PC-3 (cell line): ENCODE data around the gene COL4A6.

Source experiments
- EZH2 ChIP-seq: fragments of 300-600 bp; sonication (generic); IDR thresholded peaks from one replicate; pipeline ENCODE4 v1.6.1; 2017; ENCODE audit warnings: antibody characterized with exemption, mild to moderate bottlenecking, low read length; ENCODE audit not compliant: unreplicated experiment
- EZH2phosphoT487 ChIP-seq: fragments of 300-600 bp; sonication (generic); IDR thresholded peaks from 2 replicates; pipeline ENCODE4 v1.6.1; 2018; ENCODE audit warnings: mild to moderate bottlenecking, antibody characterized with exemption, low read length, borderline replicate concordance
- TF ChIP-seq, protein P1 (sequence below): fragments of 300-600 bp; sonication (generic); conservative IDR thresholded peaks from 2 replicates; pipeline ENCODE4 v1.5.1; 2017; ENCODE audit warnings: antibody characterized with exemption, low read depth, mild to moderate bottlenecking, low read length

DNA sequence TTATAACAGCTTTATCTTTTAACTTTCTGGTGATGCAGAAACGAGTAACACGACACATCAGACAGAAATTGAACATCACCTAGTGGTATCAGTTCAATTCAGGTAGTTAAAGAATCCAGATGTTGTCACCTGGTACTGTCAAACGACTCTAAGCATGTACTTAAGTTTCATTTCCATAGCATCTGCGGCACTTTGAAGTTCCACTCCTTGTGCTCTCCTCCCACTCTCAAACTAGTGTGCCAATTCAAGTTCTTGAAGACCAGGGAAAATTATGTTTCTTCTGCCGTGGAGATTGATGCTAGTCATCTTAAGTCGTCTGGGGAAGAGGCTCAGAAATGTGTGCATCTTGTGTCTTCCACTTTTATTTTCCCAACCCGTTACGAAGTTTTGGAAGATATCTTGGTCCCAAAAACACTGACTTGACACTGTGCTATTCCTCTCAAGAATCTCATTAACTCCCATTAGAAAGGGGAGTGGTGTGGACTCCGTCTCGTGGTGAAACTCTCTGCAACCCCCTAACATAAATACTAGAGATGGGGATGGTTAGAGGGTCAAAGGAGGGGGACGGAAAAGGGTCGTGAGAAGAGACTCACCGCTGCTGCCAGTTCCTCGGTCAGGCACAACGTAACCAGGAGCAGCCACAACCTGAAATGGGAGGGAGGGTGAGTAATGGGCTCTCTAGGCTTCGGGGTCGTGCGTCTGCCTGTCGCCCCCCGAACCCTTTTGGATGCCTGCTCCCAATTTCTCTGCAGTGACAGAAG lies 693 bp downstream of the COL4A6 start:
- TF ChIP-seq EZH2 (no peak), EZH2phosphoT487 (no peak)
- TF ChIP-seq, protein P1, sequence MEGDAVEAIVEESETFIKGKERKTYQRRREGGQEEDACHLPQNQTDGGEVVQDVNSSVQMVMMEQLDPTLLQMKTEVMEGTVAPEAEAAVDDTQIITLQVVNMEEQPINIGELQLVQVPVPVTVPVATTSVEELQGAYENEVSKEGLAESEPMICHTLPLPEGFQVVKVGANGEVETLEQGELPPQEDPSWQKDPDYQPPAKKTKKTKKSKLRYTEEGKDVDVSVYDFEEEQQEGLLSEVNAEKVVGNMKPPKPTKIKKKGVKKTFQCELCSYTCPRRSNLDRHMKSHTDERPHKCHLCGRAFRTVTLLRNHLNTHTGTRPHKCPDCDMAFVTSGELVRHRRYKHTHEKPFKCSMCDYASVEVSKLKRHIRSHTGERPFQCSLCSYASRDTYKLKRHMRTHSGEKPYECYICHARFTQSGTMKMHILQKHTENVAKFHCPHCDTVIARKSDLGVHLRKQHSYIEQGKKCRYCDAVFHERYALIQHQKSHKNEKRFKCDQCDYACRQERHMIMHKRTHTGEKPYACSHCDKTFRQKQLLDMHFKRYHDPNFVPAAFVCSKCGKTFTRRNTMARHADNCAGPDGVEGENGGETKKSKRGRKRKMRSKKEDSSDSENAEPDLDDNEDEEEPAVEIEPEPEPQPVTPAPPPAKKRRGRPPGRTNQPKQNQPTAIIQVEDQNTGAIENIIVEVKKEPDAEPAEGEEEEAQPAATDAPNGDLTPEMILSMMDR = no peak
